ENCODE measurements around the gene OR1F1. TPM values are rescaled to one million over a fixed set of nuclear protein-coding genes. Genes with fewer than 3 reads are reported as not detected.
A peak's percentile ranks its signal among the peaks of the same experiment; 100 is the strongest.

OR1F1 gene
- total RNA-seq, 2 donors from 2014 or later: not detected

DNA sequence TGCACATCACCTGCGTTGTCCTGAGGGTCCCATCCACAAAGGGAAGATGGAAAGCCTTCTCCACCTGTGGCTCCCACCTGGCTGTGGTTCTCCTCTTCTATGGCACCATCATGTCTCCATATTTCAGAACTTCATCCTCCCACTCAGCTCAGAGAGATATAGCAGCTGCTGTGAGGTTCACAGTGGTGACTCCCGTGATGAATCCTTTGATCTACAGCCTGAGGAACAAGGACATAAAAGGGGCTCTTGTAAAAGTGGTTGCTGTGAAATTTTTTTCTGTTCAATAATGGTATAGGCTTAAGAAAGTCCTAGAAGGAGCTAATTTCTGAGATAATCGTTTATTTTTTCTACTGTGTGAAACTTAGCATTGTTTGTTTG lies 28.2 kb downstream of the OR1F1 start:
- H3K27ac ChIP-seq: no peak overlapping the region
- H3K4me1 ChIP-seq: no peaks in the 10 kb centered on the region
- no peaks in the 10 kb centered on the region for H3K27me3 ChIP-seq
- H3K36me3 ChIP-seq: no peaks in the 10 kb centered on the region
- H3K4me3 ChIP-seq: no peak overlapping the region
- DNase-seq (ENCODE audit: low spot score): no peak
- H3K9me3 ChIP-seq: peaks cover 0 to 38% of the 10 kb centered on the region in 2 donors
- TF ChIP-seq, protein P1, sequence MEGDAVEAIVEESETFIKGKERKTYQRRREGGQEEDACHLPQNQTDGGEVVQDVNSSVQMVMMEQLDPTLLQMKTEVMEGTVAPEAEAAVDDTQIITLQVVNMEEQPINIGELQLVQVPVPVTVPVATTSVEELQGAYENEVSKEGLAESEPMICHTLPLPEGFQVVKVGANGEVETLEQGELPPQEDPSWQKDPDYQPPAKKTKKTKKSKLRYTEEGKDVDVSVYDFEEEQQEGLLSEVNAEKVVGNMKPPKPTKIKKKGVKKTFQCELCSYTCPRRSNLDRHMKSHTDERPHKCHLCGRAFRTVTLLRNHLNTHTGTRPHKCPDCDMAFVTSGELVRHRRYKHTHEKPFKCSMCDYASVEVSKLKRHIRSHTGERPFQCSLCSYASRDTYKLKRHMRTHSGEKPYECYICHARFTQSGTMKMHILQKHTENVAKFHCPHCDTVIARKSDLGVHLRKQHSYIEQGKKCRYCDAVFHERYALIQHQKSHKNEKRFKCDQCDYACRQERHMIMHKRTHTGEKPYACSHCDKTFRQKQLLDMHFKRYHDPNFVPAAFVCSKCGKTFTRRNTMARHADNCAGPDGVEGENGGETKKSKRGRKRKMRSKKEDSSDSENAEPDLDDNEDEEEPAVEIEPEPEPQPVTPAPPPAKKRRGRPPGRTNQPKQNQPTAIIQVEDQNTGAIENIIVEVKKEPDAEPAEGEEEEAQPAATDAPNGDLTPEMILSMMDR (IDR thresholded peaks at IDR 0.05): no peak

DNA sequence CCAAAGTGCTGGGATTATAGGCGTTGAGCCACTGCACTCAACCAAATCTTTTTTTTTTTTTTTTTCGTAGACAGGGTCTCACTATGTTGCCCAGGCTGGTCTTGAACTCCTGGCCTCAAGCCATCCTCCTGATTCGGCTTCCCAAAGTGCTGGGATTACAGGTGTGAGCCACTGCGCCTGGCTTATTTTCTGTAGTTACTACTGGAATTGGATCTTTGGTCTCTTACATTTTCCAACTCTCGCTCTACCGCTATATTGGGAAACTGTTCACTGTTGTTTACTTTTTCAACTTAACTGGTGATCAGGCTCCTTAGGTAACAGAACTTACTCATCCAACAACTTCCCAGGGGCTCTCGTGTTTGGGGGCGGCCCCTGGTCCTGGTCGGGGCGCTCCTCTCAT lies 32.8 kb downstream of the OR1F1 start:
- DNase-seq (ENCODE audit: low spot score): no peak
- H3K27ac ChIP-seq: no peak overlapping the region
- H3K9me3 ChIP-seq: peaks cover 28 to 84% of the 10 kb centered on the region in 2 donors
- TF ChIP-seq, protein P1 (IDR thresholded peaks at IDR 0.05): no peak
- H3K4me3 ChIP-seq: no peak overlapping the region
- peaks cover 35% of the 10 kb centered on the region for H3K36me3 ChIP-seq
- H3K4me1 ChIP-seq: no peaks in the 10 kb centered on the region
- H3K27me3 ChIP-seq: no peaks in the 10 kb centered on the region

DNA sequence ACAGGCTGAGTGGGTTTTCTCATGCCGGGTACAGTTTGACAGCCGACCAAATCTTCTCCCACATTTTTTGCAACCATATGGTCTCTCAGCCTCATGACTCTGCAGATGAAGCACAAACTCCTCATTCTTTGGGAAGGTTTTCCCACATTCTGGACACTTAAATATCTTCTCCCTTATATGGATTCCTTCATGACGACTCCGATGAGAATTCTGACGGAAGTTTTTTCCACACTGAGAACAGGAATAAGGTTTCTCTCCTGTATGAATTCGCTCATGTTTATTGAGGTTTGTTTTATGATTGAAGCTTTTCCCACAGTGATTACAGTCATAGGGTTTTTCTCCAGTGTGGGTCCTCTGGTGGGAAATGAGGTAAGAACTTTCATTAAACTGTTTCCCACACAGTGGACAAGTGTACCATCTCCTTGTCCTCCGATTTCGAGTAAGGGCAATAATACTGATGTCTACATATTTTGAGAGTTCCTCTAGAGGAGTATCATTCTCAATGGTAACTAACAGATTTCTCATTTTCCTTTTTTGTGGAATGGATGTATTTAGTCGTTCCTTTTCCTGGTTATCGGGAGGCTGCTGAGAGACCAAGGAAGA lies 36.0 kb downstream of the OR1F1 start:
- TF ChIP-seq, protein P1 (IDR thresholded peaks at IDR 0.05): no peak
- Histone ChIP-seq H3K27me3 (no peaks in the 10 kb centered on the region), H3K9me3 (peaks cover 38 to 96% of the 10 kb centered on the region in 2 donors), H3K36me3 (peaks cover 67% of the 10 kb centered on the region), H3K4me1 (no peaks in the 10 kb centered on the region), H3K27ac (no peak overlapping the region), H3K4me3 (no peak overlapping the region)
- no peak for DNase-seq (ENCODE audit: low spot score)

DNA sequence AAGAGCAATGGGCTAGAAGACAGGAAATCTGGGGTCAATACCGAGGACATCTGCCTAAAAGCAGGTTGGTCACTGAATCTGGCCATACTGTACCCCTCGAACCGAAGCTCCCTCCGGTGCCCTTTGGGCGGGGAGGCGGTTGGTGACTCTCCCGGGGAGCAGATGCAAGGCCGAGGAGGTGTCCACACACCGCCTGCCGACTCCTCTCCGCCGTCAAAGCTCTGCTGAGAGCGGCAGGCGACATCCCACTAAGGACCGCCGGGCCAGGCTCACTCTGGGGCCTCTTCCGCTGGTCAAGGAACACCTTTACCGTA lies 46.5 kb downstream of the OR1F1 start:
- TF ChIP-seq, protein P1 (IDR thresholded peaks at IDR 0.05): no peak
- no peak for DNase-seq (ENCODE audit: low spot score)
- Histone ChIP-seq H3K4me1 (peaks cover 0 to 13% of the 10 kb centered on the region in 2 donors), H3K27ac (peak overlapping the region; percentile 90 to 96), H3K9me3 (peaks cover 0 to 29% of the 10 kb centered on the region in 2 donors), H3K36me3 (peaks cover 36% of the 10 kb centered on the region), H3K27me3 (no peaks in the 10 kb centered on the region), H3K4me3 (peak overlapping the region; percentile 62 to 82)

DNA sequence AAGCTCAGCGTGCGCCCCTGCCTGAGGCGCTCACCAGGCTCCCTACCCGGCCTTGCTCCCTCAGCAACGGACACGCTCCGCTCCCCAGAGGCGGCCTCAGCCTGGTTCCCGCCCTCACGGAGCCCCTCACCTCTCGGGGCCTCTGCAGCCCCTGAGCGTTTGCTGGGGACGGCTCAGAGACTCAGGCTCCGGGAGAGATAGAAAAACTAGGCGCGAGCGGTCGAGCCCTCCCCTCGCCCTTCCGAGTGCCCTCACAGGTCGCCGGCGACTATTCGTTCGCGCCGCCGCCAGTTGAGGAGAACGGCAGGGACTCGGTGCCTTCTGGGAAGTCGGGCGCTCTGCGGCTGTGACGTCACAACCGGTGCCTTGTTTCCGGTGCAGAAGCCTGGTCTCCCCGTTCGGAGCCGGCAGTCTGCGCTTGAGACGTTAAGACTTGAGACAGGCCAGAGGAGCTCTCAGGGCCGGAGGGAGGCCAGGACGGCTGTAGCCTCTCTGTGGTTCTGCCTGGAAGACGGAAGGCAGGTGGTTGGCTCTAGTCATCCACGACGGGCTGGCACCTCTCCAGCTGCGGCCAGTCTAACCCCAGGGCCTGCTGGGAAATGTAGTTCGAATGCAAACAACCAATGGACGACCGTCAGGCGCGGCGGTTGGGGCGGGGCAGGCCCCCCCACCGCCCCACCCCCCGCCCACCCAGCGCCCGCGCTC lies 47.0 kb downstream of the OR1F1 start, which contains the start of gene ZNF200:
ZNF200 (minus strand) TSS at position 302 of the 705 bp plus-strand sequence. CDS start 1,403 bp downstream, outside the sequence.
- H3K4me1 ChIP-seq: peaks cover 0 to 13% of the 10 kb centered on the region in 2 donors
- H3K36me3 ChIP-seq: peaks cover 30% of the 10 kb centered on the region
- TF ChIP-seq, protein P1 (IDR thresholded peaks at IDR 0.05): no peak

More for the DNA sequence above, 47.0 kb downstream of the OR1F1 start, which contains the start of gene ZNF200:
- Histone ChIP-seq H3K27ac (peak within 1 kb of the TSS; percentile 90 to 96), H3K9me3 (peaks cover 0 to 24% of the 10 kb centered on the region in 2 donors), H3K27me3 (no peaks in the 10 kb centered on the region), H3K4me3 (peak within 1 kb of the TSS; percentile 62 to 82)
- DNase-seq (ENCODE audit: low spot score): peak; percentile 97

All from right atrium auricular region (tissue), 2 donors.